Adrenal gland (tissue), 5 donors: ENCODE measurements around the gene FARS2.

Source experiments
- POLR2A ChIP-seq, 2 donors: fragments of 450-650 bp; IDR thresholded peaks; one replicate each; pipeline ENCODE4 v1.6.1; 2017; ENCODE audit warnings: antibody characterized with exemption in 2 of 2, mild to moderate bottlenecking in 2 of 2, moderate library complexity in 1 of 2
- TF ChIP-seq, protein P1 (sequence below), 6 experiments: fragments of 450-650 bp in 4 of 6; fragments of 200-600 bp in 2 of 6; sonication (generic) in 1 of 6; IDR thresholded peaks; 1 replicate in 5 of 6; 2 replicates in 1 of 6; pipeline versions ENCODE4 v1.5.1 to v1.8.0; 2016 to 2021; ENCODE audit warnings: antibody characterized with exemption in 6 of 6, mild to moderate bottlenecking in 2 of 6, moderate library complexity in 1 of 6
- donor health status: DM: no; HTN: no; CAD: no.

DNA sequence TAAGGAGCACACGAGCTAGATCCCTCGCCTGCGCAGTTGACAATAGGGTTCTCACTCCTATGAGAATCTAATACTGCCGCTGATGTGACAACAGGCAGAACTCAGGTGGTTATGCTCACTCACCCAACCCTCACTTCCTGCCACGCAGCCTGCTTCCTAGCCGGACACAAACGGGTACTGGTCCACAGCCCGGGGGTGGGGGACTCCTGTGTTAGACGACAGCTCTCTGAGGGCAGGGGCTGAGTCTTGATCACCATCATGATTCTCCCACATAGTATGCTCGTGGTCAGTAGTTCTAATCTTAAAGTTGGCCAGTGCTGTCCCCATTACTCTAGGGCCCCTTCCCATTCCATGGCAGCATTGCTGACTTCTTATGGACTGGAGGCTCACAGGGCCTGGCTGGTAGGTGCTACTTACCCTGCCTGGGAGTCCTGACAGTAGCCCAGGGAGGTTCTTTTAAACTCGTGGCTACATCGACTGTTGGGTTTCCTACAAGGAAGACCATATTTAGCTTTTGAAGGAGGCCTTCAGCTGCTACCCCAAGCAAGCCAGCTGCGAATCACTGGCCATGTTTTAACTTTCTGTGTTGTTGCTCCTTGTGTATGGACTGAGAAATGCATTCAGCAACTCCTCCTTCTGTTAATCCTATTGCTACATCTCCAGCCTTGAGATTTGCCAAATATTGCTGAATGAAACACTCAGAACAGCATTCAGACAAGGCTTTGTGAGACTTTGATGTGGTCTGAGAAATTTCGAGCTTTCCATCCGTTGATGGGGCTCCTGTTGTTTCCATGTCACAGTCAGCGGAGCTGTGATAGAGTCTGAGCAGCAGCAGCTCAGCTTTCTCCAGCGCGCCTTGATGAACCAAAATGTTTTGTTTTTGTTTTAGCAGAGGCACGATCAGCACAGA, 445.1 kb downstream of the FARS2 start:
- TF ChIP-seq, protein P1, sequence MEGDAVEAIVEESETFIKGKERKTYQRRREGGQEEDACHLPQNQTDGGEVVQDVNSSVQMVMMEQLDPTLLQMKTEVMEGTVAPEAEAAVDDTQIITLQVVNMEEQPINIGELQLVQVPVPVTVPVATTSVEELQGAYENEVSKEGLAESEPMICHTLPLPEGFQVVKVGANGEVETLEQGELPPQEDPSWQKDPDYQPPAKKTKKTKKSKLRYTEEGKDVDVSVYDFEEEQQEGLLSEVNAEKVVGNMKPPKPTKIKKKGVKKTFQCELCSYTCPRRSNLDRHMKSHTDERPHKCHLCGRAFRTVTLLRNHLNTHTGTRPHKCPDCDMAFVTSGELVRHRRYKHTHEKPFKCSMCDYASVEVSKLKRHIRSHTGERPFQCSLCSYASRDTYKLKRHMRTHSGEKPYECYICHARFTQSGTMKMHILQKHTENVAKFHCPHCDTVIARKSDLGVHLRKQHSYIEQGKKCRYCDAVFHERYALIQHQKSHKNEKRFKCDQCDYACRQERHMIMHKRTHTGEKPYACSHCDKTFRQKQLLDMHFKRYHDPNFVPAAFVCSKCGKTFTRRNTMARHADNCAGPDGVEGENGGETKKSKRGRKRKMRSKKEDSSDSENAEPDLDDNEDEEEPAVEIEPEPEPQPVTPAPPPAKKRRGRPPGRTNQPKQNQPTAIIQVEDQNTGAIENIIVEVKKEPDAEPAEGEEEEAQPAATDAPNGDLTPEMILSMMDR (IDR thresholded peaks at IDR 0.05) = no peak
- no peak for TF ChIP-seq POLR2A (IDR thresholded peaks at IDR 0.05)
